HepG2 (cell line): ENCODE results near the gene CEP131. TPM values are rescaled to one million over a fixed set of nuclear protein-coding genes. Genes with fewer than 3 reads are reported as not detected.

ENCODE experiments used
- ARID2 ChIP-seq: sonication (generic); formaldehyde crosslinking; IDR thresholded peaks from 2 replicates; pipeline ENCODE4 v1.8.1; 2022; ENCODE audit warnings: mild to moderate bottlenecking, missing genetic modification reagents, borderline replicate concordance
- HDAC6 ChIP-seq: fragments of 200-600 bp; sonication (generic); IDR thresholded peaks from 2 replicates; pipeline ENCODE4 v1.7.0; 2017; ENCODE audit warnings: mild to moderate bottlenecking, antibody characterized with exemption, low read length, low read depth
- PITX1 ChIP-seq: sonication (generic); formaldehyde crosslinking; IDR thresholded peaks from 2 replicates; pipeline ENCODE4 v1.5.1; 2020; ENCODE audit warnings: mild to moderate bottlenecking, missing genetic modification reagents
- RBM22 ChIP-seq: fragments of 200-400 bp; formaldehyde crosslinking; optimal IDR thresholded peaks from 2 replicates; pipeline ENCODE3; 2017; ENCODE audit warnings: mild to moderate bottlenecking, low read length, moderate library complexity
- SRSF9 ChIP-seq: fragments of 200-400 bp; formaldehyde crosslinking; IDR thresholded peaks from 2 replicates; pipeline ENCODE4 v1.6.1; 2018; ENCODE audit warnings: borderline replicate concordance, mild to moderate bottlenecking, low read depth, low read length; ENCODE audit not compliant: insufficient read depth, poor library complexity, severe bottlenecking
- TAF15 ChIP-seq: fragments of 200-400 bp; formaldehyde crosslinking; IDR thresholded peaks from one replicate; pipeline ENCODE4 v1.6.1; 2018; ENCODE audit warnings: mild to moderate bottlenecking, low read depth, low read length; ENCODE audit not compliant: poor library complexity, severe bottlenecking
- ZBTB39 ChIP-seq: sonication (generic); formaldehyde crosslinking; IDR thresholded peaks from 2 replicates; pipeline ENCODE4 v1.5.0; 2020; ENCODE audit warnings: missing genetic modification reagents
- ZNF260 ChIP-seq: sonication (generic); formaldehyde crosslinking; IDR thresholded peaks from 2 replicates; pipeline ENCODE4 v1.4.0; 2020; ENCODE audit warnings: missing genetic modification reagents, low read depth, mild to moderate bottlenecking, borderline replicate concordance
- ZNF557 ChIP-seq: sonication (generic); formaldehyde crosslinking; IDR thresholded peaks from 2 replicates; pipeline ENCODE4 v1.4.0; 2020; ENCODE audit warnings: missing genetic modification reagents
- ZNF646 ChIP-seq: sonication (generic); formaldehyde crosslinking; IDR thresholded peaks from 2 replicates; pipeline ENCODE4 v1.9.0; 2021; ENCODE audit warnings: mild to moderate bottlenecking, missing genetic modification reagents
- ZNF782 ChIP-seq: sonication (generic); formaldehyde crosslinking; IDR thresholded peaks from 2 replicates; pipeline ENCODE4 v1.4.0; 2020; ENCODE audit warnings: missing genetic modification reagents, mild to moderate bottlenecking, borderline replicate concordance
- polyA plus RNA-seq, 8 experiments: library from polyadenylated mRNA; depleted of rRNA in 3 of 8; stranded (reverse) in 7 of 8; unstranded in 1 of 8; fragments of >200 nt; fragmentation: Illumina TruSeq in 4 of 8; extraction: Trizol in 4 of 8; gene quantifications; 2 replicates each; pipeline versions ENCODE4 v1.2.1 to v1.2.3, GENCODE V29; 2011 to 2016; ENCODE audit warnings: low read depth in 4 of 8, missing spikeins in 1 of 8, mixed read lengths in 1 of 8; ENCODE audit not compliant: insufficient read depth in 1 of 8
- total RNA-seq, 5 experiments: library from RNA; depleted of rRNA; stranded (reverse); fragments of >200 nt; fragmentation: Illumina TruSeq; extraction: Trizol; gene quantifications; 2 replicates each; pipeline ENCODE4 v1.2.3, GENCODE V29; 2016; ENCODE audit warnings: low read depth in 1 of 5
- TF ChIP-seq, protein P1 (sequence below): sonication (generic); formaldehyde crosslinking; conservative IDR thresholded peaks from 2 replicates; pipeline ENCODE4 v1.4.0; 2020; ENCODE audit warnings: missing genetic modification reagents
- TF ChIP-seq, protein P2 (sequence below): sonication (generic); formaldehyde crosslinking; IDR thresholded peaks from 2 replicates; pipeline ENCODE4 v1.8.1; 2023; ENCODE audit warnings: missing genetic modification reagents, mild to moderate bottlenecking, borderline replicate concordance
- TF ChIP-seq, protein P3 (sequence below): sonication (generic); formaldehyde crosslinking; IDR thresholded peaks from 2 replicates; pipeline ENCODE4 v1.8.1; 2023; ENCODE audit warnings: mild to moderate bottlenecking, missing genetic modification reagents

The CEP131 gene
- total and polyA plus RNA-seq, 2 of the 13 experiments (the other 11 are each of a cell fraction or from before 2014, with no cell fraction given): 5.0 to 16.8 TPM

- no peak for TF ChIP-seq ZNF646 (CRISPR knock-in tag)
- TF ChIP-seq ZNF782 (CRISPR knock-in tag): no peak
- TF ChIP-seq, protein P1, sequence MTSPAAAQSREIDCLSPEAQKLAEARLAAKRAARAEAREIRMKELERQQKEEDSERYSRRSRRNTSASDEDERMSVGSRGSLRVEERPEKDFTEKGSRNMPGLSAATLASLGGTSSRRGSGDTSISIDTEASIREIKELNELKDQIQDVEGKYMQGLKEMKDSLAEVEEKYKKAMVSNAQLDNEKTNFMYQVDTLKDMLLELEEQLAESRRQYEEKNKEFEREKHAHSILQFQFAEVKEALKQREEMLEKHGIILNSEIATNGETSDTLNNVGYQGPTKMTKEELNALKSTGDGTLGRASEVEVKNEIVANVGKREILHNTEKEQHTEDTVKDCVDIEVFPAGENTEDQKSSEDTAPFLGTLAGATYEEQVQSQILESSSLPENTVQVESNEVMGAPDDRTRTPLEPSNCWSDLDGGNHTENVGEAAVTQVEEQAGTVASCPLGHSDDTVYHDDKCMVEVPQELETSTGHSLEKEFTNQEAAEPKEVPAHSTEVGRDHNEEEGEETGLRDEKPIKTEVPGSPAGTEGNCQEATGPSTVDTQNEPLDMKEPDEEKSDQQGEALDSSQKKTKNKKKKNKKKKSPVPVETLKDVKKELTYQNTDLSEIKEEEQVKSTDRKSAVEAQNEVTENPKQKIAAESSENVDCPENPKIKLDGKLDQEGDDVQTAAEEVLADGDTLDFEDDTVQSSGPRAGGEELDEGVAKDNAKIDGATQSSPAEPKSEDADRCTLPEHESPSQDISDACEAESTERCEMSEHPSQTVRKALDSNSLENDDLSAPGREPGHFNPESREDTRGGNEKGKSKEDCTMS: no peak
- TF ChIP-seq ARID2 (CRISPR knock-in tag): no peak
- no peak for TF ChIP-seq PITX1 (CRISPR knock-in tag)
- TF ChIP-seq TAF15: no peak
- TF ChIP-seq, protein P2, sequence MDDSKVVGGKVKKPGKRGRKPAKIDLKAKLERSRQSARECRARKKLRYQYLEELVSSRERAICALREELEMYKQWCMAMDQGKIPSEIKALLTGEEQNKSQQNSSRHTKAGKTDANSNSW (CRISPR knock-in tag): no peak
- TF ChIP-seq HDAC6: no peak
- TF ChIP-seq SRSF9: no peak
- TF ChIP-seq RBM22: no peak
- TF ChIP-seq ZNF260 (CRISPR knock-in tag): no peak
- 0 out of 2 replicates have a peak, but pooled peaks have one; percentile 46 for TF ChIP-seq ZBTB39 (CRISPR knock-in tag)
- TF ChIP-seq, protein P3, sequence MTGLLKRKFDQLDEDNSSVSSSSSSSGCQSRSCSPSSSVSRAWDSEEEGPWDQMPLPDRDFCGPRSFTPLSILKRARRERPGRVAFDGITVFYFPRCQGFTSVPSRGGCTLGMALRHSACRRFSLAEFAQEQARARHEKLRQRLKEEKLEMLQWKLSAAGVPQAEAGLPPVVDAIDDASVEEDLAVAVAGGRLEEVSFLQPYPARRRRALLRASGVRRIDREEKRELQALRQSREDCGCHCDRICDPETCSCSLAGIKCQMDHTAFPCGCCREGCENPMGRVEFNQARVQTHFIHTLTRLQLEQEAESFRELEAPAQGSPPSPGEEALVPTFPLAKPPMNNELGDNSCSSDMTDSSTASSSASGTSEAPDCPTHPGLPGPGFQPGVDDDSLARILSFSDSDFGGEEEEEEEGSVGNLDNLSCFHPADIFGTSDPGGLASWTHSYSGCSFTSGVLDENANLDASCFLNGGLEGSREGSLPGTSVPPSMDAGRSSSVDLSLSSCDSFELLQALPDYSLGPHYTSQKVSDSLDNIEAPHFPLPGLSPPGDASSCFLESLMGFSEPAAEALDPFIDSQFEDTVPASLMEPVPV (CRISPR knock-in tag): no peak
- TF ChIP-seq ZNF557 (CRISPR knock-in tag): no peak
Observed at GRCh38 chr17:81245024-81245664, 22.4 kb upstream of the CEP131 start (continued).
